Sigmoid colon (tissue), 7 donors: Measurements from ENCODE around the gene SIDT1. TPM values are rescaled to one million over a fixed set of nuclear protein-coding genes. Genes with fewer than 3 reads are reported as not detected.

Experiments
- DNase-seq: peaks from one replicate; pipeline ENCODE4 v3.0.0-alpha.2; 2019
- H3K27ac ChIP-seq, 4 donors: fragments of 200-600 bp; sonication (generic); one replicate each; pipeline ENCODE4 v1.5.1; 2016 to 2019; ENCODE audit warnings: mild to moderate bottlenecking in 1 of 4
- H3K27me3 ChIP-seq, 3 donors: fragments of 200-600 bp; sonication (generic); one replicate each; pipeline ENCODE4 v1.5.1; 2019; ENCODE audit warnings: mild to moderate bottlenecking in 1 of 3
- H3K36me3 ChIP-seq, 4 donors: fragments of 200-600 bp; sonication (generic); one replicate each; pipeline ENCODE4 v1.5.1; 2016 to 2019
- H3K4me1 ChIP-seq, 4 donors: fragments of 200-600 bp; sonication (generic); one replicate each; pipeline ENCODE4 v1.5.1; 2017 to 2019
- H3K4me3 ChIP-seq, 4 donors: fragments of 200-600 bp; sonication (generic); one replicate each; pipeline ENCODE4 v1.5.1; 2017 to 2019; ENCODE audit warnings: mild to moderate bottlenecking in 2 of 4, moderate library complexity in 1 of 4
- H3K9me3 ChIP-seq, 4 donors: fragments of 200-600 bp in 3 of 4; sonication (generic) in 3 of 4; one replicate each; pipeline versions ENCODE4 v1.5.1 to v1.6.1; 2013 to 2019
- EP300 ChIP-seq, 4 donors: sonication (generic); formaldehyde crosslinking; IDR thresholded peaks; one replicate each; pipeline ENCODE4 v1.6.1; 2017; ENCODE audit warnings: antibody characterized with exemption in 4 of 4
- POLR2A ChIP-seq, 2 donors: fragments of 450-650 bp; IDR thresholded peaks; one replicate each; pipeline ENCODE4 v1.6.1; 2016; ENCODE audit warnings: antibody characterized with exemption in 2 of 2, mild to moderate bottlenecking in 2 of 2, moderate library complexity in 2 of 2
- POLR2AphosphoS5 ChIP-seq, 4 donors: sonication (generic); formaldehyde crosslinking; IDR thresholded peaks; one replicate each; pipeline ENCODE4 v1.6.1; 2017; ENCODE audit warnings: antibody characterized with exemption in 4 of 4
- WGBS, 2 donors: extraction: QIAGEN DNeasy Blood & Tissue Kit; methylation state at CpG; one replicate each; pipeline ENCODE4 v1.1.7; 2013; 5-methylcytosine and 5-hydroxymethylcytosine counted together
- intact Hi-C: fragments of 100-400 bp; cut with DNase I; formaldehyde crosslinking; loops from one replicate; pipeline ENCODE4 v1.15.1; 2023
- polyA plus RNA-seq, 3 donors: library from polyadenylated mRNA; stranded (reverse); fragments of 200-250 nt; gene quantifications; one replicate each; pipeline ENCODE4 v1.2.3, GENCODE V29; 2013
- total RNA-seq, 4 donors: library from RNA; depleted of rRNA; stranded (reverse); fragments of >200 nt; gene quantifications; one replicate each; pipeline ENCODE4 v1.1.0, GENCODE V29; 2016
- TF ChIP-seq, protein P1 (sequence below), 4 experiments: fragments of 450-650 bp in 3 of 4; fragments of 200-600 bp in 1 of 4; IDR thresholded peaks; one replicate each; pipeline ENCODE4 v1.5.1; 2016 to 2019; ENCODE audit warnings: antibody characterized with exemption in 4 of 4, mild to moderate bottlenecking in 3 of 4, moderate library complexity in 2 of 4
- donor health status: healthy with polysubstance abuse.
- donor health status: Bipolar disorder and iron deficiency.
- donor health status: healthy.

SIDT1 gene
- total and polyA plus RNA-seq, 7 donors = 0.49 to 16.7 (median 1.4) TPM

GRCh38 chr3:113663324-113663750 lies 131.0 kb downstream of the SIDT1 start:
- DNase-seq = no peak
- whole genome bisulfite sequencing, 2 donors = 21 to 80% methylated on average over 3 of the region's 3 CpGs
- H3K4me3 ChIP-seq = no peak overlapping the region
- TF ChIP-seq POLR2A (IDR thresholded peaks at IDR 0.05) = no peak
- no peak for TF ChIP-seq EP300 (IDR thresholded peaks at IDR 0.05)
- no peak for TF ChIP-seq POLR2AphosphoS5 (IDR thresholded peaks at IDR 0.05)
- H3K4me1 ChIP-seq = peaks cover 0 to 27% (median 12%) of the 10 kb centered on the region in 4 donors
- H3K9me3 ChIP-seq = no peaks in the 10 kb centered on the region
- H3K27ac ChIP-seq = peak overlapping the region in 2 of 4 donors; percentile 70 to 73
- peaks cover 0 to 25% (median 4%) of the 10 kb centered on the region in 4 donors for H3K36me3 ChIP-seq
- no peaks in the 10 kb centered on the region for H3K27me3 ChIP-seq
- intact Hi-C loops = no loop called here

- peaks cover 0 to 27% (median 12%) of the 10 kb centered on the region in 4 donors for H3K4me1 ChIP-seq
- H3K36me3 ChIP-seq = peaks cover 0 to 25% (median 4%) of the 10 kb centered on the region in 4 donors
- intact Hi-C loops = no loop called here
- H3K9me3 ChIP-seq = no peaks in the 10 kb centered on the region
- no peak overlapping the region for H3K4me3 ChIP-seq
- no peak for DNase-seq
- no peak overlapping the region for H3K27ac ChIP-seq
- TF ChIP-seq, protein P1, sequence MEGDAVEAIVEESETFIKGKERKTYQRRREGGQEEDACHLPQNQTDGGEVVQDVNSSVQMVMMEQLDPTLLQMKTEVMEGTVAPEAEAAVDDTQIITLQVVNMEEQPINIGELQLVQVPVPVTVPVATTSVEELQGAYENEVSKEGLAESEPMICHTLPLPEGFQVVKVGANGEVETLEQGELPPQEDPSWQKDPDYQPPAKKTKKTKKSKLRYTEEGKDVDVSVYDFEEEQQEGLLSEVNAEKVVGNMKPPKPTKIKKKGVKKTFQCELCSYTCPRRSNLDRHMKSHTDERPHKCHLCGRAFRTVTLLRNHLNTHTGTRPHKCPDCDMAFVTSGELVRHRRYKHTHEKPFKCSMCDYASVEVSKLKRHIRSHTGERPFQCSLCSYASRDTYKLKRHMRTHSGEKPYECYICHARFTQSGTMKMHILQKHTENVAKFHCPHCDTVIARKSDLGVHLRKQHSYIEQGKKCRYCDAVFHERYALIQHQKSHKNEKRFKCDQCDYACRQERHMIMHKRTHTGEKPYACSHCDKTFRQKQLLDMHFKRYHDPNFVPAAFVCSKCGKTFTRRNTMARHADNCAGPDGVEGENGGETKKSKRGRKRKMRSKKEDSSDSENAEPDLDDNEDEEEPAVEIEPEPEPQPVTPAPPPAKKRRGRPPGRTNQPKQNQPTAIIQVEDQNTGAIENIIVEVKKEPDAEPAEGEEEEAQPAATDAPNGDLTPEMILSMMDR (IDR thresholded peaks at IDR 0.05) = no peak
- TF ChIP-seq POLR2AphosphoS5 (IDR thresholded peaks at IDR 0.05) = no peak
- no peak for TF ChIP-seq EP300 (IDR thresholded peaks at IDR 0.05)
- no peak for TF ChIP-seq POLR2A (IDR thresholded peaks at IDR 0.05)
- no peaks in the 10 kb centered on the region for H3K27me3 ChIP-seq
- WGBS, 2 donors = 24 to 72% methylated on average over 1 of the region's 1 CpG
Measured at GRCh38 chr3:113663761-113664160, 131.4 kb downstream of the SIDT1 start.

DNA sequence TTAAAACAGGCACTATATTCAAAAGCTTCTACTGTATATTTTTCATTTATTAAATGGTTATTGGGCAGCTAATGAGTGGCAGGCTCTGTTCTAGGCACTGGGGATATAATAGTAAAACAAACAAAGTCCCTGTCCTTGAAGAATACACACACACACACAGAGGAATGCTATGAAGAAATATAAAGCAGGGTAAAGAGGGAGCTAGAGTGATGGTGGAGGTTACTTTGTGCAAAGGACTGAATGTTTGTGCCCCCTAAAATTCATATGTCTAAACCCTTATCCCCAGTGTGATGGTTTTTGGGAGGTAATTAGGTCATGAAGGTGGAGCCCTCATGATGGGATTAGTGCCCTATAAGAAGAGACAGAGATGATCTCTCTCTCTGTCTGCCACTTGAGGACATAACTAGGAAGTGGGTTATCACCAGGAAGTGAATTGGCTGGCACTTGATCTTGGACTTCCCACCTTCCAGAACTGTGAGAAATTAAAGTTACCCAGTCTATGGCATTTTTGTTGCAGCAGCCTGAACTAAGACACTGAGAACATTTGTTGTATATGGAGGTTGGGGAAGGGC lies 132.3 kb downstream of the SIDT1 start:
- H3K4me1 ChIP-seq = peaks cover 0 to 27% (median 12%) of the 10 kb centered on the region in 4 donors
- no peak overlapping the region for H3K4me3 ChIP-seq
- intact Hi-C loops = no loop called here
- H3K27me3 ChIP-seq = no peaks in the 10 kb centered on the region
- H3K27ac ChIP-seq = no peak overlapping the region
- TF ChIP-seq EP300 (IDR thresholded peaks at IDR 0.05) (no peak), POLR2A (IDR thresholded peaks at IDR 0.05) (no peak), POLR2AphosphoS5 (IDR thresholded peaks at IDR 0.05) (no peak)
- TF ChIP-seq, protein P1 (IDR thresholded peaks at IDR 0.05) = no peak
- peaks cover 0 to 17% (median 2%) of the 10 kb centered on the region in 4 donors for H3K36me3 ChIP-seq
- DNase-seq = no peak
- no peaks in the 10 kb centered on the region for H3K9me3 ChIP-seq

- 58 to 82% methylated on average over 4 of the region's 4 CpGs for WGBS, 2 donors
- Histone ChIP-seq H3K36me3 (peaks cover 0 to 8% (median 0%) of the 10 kb centered on the region in 4 donors), H3K9me3 (no peaks in the 10 kb centered on the region), H3K27me3 (no peaks in the 10 kb centered on the region), H3K27ac (no peak overlapping the region), H3K4me1 (no peaks in the 10 kb centered on the region), H3K4me3 (no peak overlapping the region)
- DNase-seq = no peak
- intact Hi-C loops = no loop called here
- no peak for TF ChIP-seq EP300 (IDR thresholded peaks at IDR 0.05)
- TF ChIP-seq POLR2A (IDR thresholded peaks at IDR 0.05) = no peak
Measured at GRCh38 chr3:113668015-113668414, 135.7 kb downstream of the SIDT1 start.

GRCh38 chr3:113673593-113673992 lies 141.2 kb downstream of the SIDT1 start:
- peaks cover 0 to 46% (median 2%) of the 10 kb centered on the region in 4 donors for H3K36me3 ChIP-seq

More at GRCh38 chr3:113673593-113673992, 141.2 kb downstream of the SIDT1 start:
- TF ChIP-seq EP300 (IDR thresholded peaks at IDR 0.05) (no peak), POLR2AphosphoS5 (IDR thresholded peaks at IDR 0.05) (no peak), POLR2A (IDR thresholded peaks at IDR 0.05) (no peak)
- TF ChIP-seq, protein P1 (IDR thresholded peaks at IDR 0.05) = no peak
- no peak overlapping the region for H3K27ac ChIP-seq
- WGBS, 2 donors = 62 to 77% methylated on average over 4 of the region's 4 CpGs
- H3K4me3 ChIP-seq = no peak overlapping the region
- H3K4me1 ChIP-seq = no peaks in the 10 kb centered on the region
- H3K9me3 ChIP-seq = no peaks in the 10 kb centered on the region
- intact Hi-C loops = no loop called here
- DNase-seq = no peak
- no peaks in the 10 kb centered on the region for H3K27me3 ChIP-seq
